ENCODE measurements around the gene CSNK2A1. TPM values are rescaled to one million over a fixed set of nuclear protein-coding genes. Genes with fewer than 3 reads are reported as not detected.

CSNK2A1 gene
- total RNA-seq, 1 experiment from 2014 or later = 229 TPM

GRCh38 chr20:434221-434620 is 109.4 kb downstream of the CSNK2A1 start:
- Histone ChIP-seq H3K79me1 (ENCODE audit: insufficient read depth, low read depth, low read length, poor library complexity, severe bottlenecking) (no peaks in the 10 kb centered on the region), H3K79me2 (ENCODE audit: insufficient read depth, low read length) (no peaks in the 10 kb centered on the region), H4K8ac (replicated peaks; ENCODE audit: insufficient read length, low read depth, low read length) (no peak overlapping the region), H3K23me2 (ENCODE audit: insufficient read length, low read depth, low read length, poor library complexity, severe bottlenecking) (no peaks in the 10 kb centered on the region), H3K4me1 (ENCODE audit: insufficient read depth, low read length) (peaks cover 3% of the 10 kb centered on the region; the same call in 1 of the 2 replicates), H2BK5ac (ENCODE audit: insufficient read length, low read length) (no peak overlapping the region), H3K27ac (ENCODE audit: insufficient read length, low read depth, low read length) (no peak overlapping the region), H2BK15ac (ENCODE audit: low read depth, low read length) (no peak overlapping the region), H3K9ac (ENCODE audit: extremely low read depth, insufficient read length, low read length) (no peak overlapping the region), H4K5ac (ENCODE audit: insufficient read length, low read depth, low read length) (no peak overlapping the region), H3K56ac (ENCODE audit: insufficient read length, low read depth, low read length) (no peak overlapping the region), H2AFZ (ENCODE audit: low read length) (no peak overlapping the region), H3T11ph (ENCODE audit: low read length) (no peak overlapping the region), H3K4me2 (ENCODE audit: insufficient read depth, insufficient read length, low read length) (peak overlapping the region; percentile 44), H2BK20ac (ENCODE audit: low read depth, low read length, poor library complexity, severe bottlenecking) (no peak overlapping the region), H3K14ac (ENCODE audit: insufficient read depth, low read length) (no peak overlapping the region), H4K91ac (ENCODE audit: insufficient read length, low read depth, low read length) (no peak overlapping the region), H2AK5ac (ENCODE audit: insufficient read length, low read length) (no peak overlapping the region), H3K9me3 (ENCODE audit: control insufficient read depth, low read depth, low read length) (no peaks in the 10 kb centered on the region), H3K18ac (ENCODE audit: insufficient read length, low read depth, low read length) (no peak overlapping the region), H4K20me1 (ENCODE audit: control insufficient read depth, insufficient read depth, insufficient read length) (no peaks in the 10 kb centered on the region), H3K4ac (ENCODE audit: low read depth, low read length) (no peak overlapping the region), H3K23ac (ENCODE audit: insufficient read length, low read depth, low read length) (no peak overlapping the region), H3K27me3 (ENCODE audit: insufficient read depth, low read length) (peaks cover 5% of the 10 kb centered on the region; the same call in 1 of the 2 replicates), H2BK120ac (ENCODE audit: low read depth, low read length, poor library complexity, severe bottlenecking) (no peak overlapping the region), H2BK12ac (ENCODE audit: insufficient read length, low read depth, low read length) (no peak overlapping the region)
- Mint-ChIP-seq H3K4me1 (peaks cover 26 to 28% of the 10 kb centered on the region in 2 experiments), H3K27ac (peak overlapping the region in 1 of 3 experiments; percentile 58; a peak in 2 of 7 replicates), H3K36me3 (ENCODE audit: insufficient read depth in 1 of 3, low read depth in 3 of 3) (peaks cover 22 to 61% (median 59%) of the 10 kb centered on the region in 3 experiments; a peak in 6 of 7 replicates), H3K9me3 (no peaks in the 10 kb centered on the region), H3K27me3 (ENCODE audit: low read depth) (peaks cover 36% of the 10 kb centered on the region), H3K4me3 (peak overlapping the region; percentile 10 to 64; a peak in 4 of 5 replicates)
- WGBS (ENCODE audit: extremely low coverage, insufficient read length, low lambda C conversion rate) = no CpG with 5 or more reads among the region's 11 CpGs
- peak; percentile 89 for DNase-seq
- no peak for TF ChIP-seq CTCF (conservative IDR thresholded peaks at IDR 0.05)
